ENCODE data around the gene HEPH. TPM values are rescaled to one million over a fixed set of nuclear protein-coding genes. Genes with fewer than 3 reads are reported as not detected.

Gene HEPH
- total RNA-seq, 1 donor from 2014 or later, result 11.4 TPM

- H3K4me3 ChIP-seq, result no peak overlapping the region
- no peaks in the 10 kb centered on the region for H3K36me3 ChIP-seq
- intact Hi-C loops (cut with DNase I), result no loop called here
- H3K27ac ChIP-seq, result no peak overlapping the region
- H3K4me1 ChIP-seq, result no peaks in the 10 kb centered on the region
- ATAC-seq, result no peak
- TF ChIP-seq CTCF (IDR thresholded peaks at IDR 0.05), result no peak
- no peaks in the 10 kb centered on the region for H3K27me3 ChIP-seq (ENCODE audit: low read depth)
- DNase-seq, result no peak
- H3K9me3 ChIP-seq, result no peaks in the 10 kb centered on the region
Measured at GRCh38 chrX:66144258-66144657, 19.8 kb upstream of the HEPH start.

DNA sequence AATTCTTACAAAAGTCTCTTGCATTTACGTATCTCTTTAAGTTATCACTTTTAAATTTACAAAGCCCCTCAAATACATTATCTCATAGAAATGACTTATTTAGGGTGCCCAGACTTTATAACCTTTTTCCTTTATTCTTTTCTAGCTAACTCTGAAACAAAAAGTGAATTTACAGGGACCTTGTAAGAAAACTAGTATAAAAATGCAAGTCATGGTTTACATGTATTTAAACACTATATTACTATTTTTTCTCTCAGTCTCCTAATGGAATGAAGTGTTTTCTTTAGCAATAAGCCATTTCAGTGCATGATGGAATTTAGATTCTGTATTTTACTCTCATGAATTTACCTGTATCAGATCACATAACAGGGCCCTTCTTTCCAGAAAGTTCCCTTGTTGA is 14.5 kb upstream of the HEPH start:
- Histone ChIP-seq H3K4me3 (no peak overlapping the region), H3K27me3 (ENCODE audit: low read depth) (no peaks in the 10 kb centered on the region), H3K9me3 (no peaks in the 10 kb centered on the region), H3K36me3 (no peaks in the 10 kb centered on the region), H3K4me1 (no peaks in the 10 kb centered on the region), H3K27ac (no peak overlapping the region)
- ATAC-seq (no peak), DNase-seq (no peak)
- no peak for TF ChIP-seq CTCF (IDR thresholded peaks at IDR 0.05)
- intact Hi-C loops (cut with DNase I), result no loop called here

DNA sequence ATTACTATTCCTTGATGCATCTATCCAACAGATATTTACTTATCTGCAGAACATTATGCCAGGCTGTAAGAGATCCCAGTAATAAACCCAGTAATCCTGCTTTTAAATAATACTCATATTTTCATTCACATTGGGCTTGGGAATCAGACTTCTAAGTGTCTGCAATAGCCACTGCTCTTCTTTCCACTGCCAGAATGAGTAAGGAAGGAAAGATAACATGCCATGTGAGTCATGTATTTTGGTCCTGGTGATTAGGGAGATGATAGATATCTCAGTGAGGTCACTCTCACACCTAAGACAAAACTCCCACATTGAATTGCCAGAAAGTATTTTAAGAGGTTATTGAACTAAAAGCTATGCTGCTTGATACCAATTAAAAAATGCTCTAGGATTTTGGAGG is 13.9 kb upstream of the HEPH start:
- no peak for ATAC-seq
- no peak for DNase-seq
- H3K4me3 ChIP-seq, result no peak overlapping the region

GRCh38 chrX:66162331-66162822 is 1.7 kb upstream of the HEPH start:
- no peak for DNase-seq
- ATAC-seq, result no peak
- no peak for TF ChIP-seq CTCF (IDR thresholded peaks at IDR 0.05)
- intact Hi-C loops (cut with DNase I), result no loop called here
- no peaks in the 10 kb centered on the region for H3K36me3 ChIP-seq
- H3K4me3 ChIP-seq, result no peak overlapping the region
- no peaks in the 10 kb centered on the region for H3K27me3 ChIP-seq (ENCODE audit: low read depth)
- no peaks in the 10 kb centered on the region for H3K4me1 ChIP-seq
- H3K9me3 ChIP-seq, result no peaks in the 10 kb centered on the region
- no peak overlapping the region for H3K27ac ChIP-seq

More for the DNA sequence above, 13.9 kb upstream of the HEPH start:
- intact Hi-C loops (cut with DNase I), result no loop called here
- no peak overlapping the region for H3K27ac ChIP-seq
- no peaks in the 10 kb centered on the region for H3K27me3 ChIP-seq (ENCODE audit: low read depth)
- H3K4me1 ChIP-seq, result no peaks in the 10 kb centered on the region
- no peaks in the 10 kb centered on the region for H3K36me3 ChIP-seq
- H3K9me3 ChIP-seq, result no peaks in the 10 kb centered on the region
- TF ChIP-seq CTCF (IDR thresholded peaks at IDR 0.05), result no peak

DNA sequence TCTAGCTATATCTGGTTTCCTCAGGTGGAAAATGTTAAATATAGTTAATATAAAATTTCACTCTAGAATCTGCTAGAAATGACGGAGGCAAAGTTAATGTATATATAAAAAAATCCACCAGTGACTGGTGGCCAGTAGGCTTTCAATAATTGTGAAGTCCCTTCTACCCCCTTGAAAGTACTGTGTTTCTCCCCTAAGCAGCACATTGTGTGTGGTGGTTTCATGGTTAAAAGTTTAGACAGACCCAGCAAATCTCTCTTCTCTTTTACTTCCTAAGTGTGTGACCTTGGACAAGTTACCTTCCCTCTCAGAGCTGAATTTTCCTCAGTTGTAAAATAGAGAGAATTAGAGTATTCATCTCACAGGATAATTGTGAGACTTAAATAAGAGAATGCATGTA is 600 bp upstream of the HEPH start:
- DNase-seq, result no peak
- Histone ChIP-seq H3K9me3 (no peaks in the 10 kb centered on the region), H3K4me3 (no peak overlapping the region), H3K36me3 (no peaks in the 10 kb centered on the region), H3K4me1 (no peaks in the 10 kb centered on the region), H3K27ac (no peak overlapping the region), H3K27me3 (ENCODE audit: low read depth) (no peaks in the 10 kb centered on the region)
- no peak for ATAC-seq
- no peak for TF ChIP-seq CTCF (IDR thresholded peaks at IDR 0.05)
- intact Hi-C loops (cut with DNase I), result no loop called here

- no peak for TF ChIP-seq CTCF (IDR thresholded peaks at IDR 0.05)
- Histone ChIP-seq H3K4me1 (no peaks in the 10 kb centered on the region), H3K27ac (no peak overlapping the region), H3K27me3 (ENCODE audit: low read depth) (no peaks in the 10 kb centered on the region), H3K9me3 (no peaks in the 10 kb centered on the region), H3K4me3 (peak overlapping the region; percentile 41), H3K36me3 (no peaks in the 10 kb centered on the region)
- DNase-seq, result no peak
- intact Hi-C loops (cut with DNase I), result no loop called here
- no peak for ATAC-seq
Measured at GRCh38 chrX:66164470-66164869, 423 bp downstream of the HEPH start.
